Progenitor cell of endocrine pancreas (in vitro differentiated cells): ENCODE measurements around the gene ZDHHC14. TPM values are rescaled to one million over a fixed set of nuclear protein-coding genes. Genes with fewer than 3 reads are reported as not detected.

Source experiments
- DNase-seq: peaks from one replicate; pipeline ENCODE4 v3.0.0; 2021; ENCODE audit warnings: low spot score; ENCODE audit not compliant: unreplicated experiment
- H3K27ac Mint-ChIP-seq: 2 replicates; pipeline ENCODE4 v1.8.0; 2021; ENCODE audit warnings: mild to moderate bottlenecking, moderate library complexity, mixed read lengths
- H3K27me3 Mint-ChIP-seq: 2 replicates; pipeline ENCODE4 v1.8.0; 2021; ENCODE audit warnings: mixed read lengths
- H3K36me3 Mint-ChIP-seq: 2 replicates; pipeline ENCODE4 v1.8.0; 2022; ENCODE audit warnings: mixed read lengths; ENCODE audit not compliant: insufficient read depth
- H3K4me1 Mint-ChIP-seq: 2 replicates; pipeline ENCODE4 v1.8.0; 2021; ENCODE audit warnings: low read depth, mixed read lengths
- H3K4me3 Mint-ChIP-seq: 2 replicates; pipeline ENCODE4 v1.8.0; 2021; ENCODE audit warnings: low read depth, mild to moderate bottlenecking, moderate library complexity, mixed read lengths
- H3K9me3 Mint-ChIP-seq: 2 replicates; pipeline ENCODE4 v1.8.0; 2021; ENCODE audit warnings: low read depth, mixed read lengths
- total RNA-seq: library from RNA; stranded (reverse); gene quantifications from 2 replicates; pipeline ENCODE4 v1.2.1, GENCODE V29; 2021
- TF ChIP-seq, protein P1 (sequence below): fragments of 200-600 bp; sonication (generic); IDR thresholded peaks from one replicate; pipeline ENCODE4 v1.5.0; 2021; ENCODE audit warnings: antibody characterized with exemption, mild to moderate bottlenecking; ENCODE audit not compliant: unreplicated experiment

The ZDHHC14 gene
- total RNA-seq, 1 donor from 2014 or later, result 9.0 TPM

DNA sequence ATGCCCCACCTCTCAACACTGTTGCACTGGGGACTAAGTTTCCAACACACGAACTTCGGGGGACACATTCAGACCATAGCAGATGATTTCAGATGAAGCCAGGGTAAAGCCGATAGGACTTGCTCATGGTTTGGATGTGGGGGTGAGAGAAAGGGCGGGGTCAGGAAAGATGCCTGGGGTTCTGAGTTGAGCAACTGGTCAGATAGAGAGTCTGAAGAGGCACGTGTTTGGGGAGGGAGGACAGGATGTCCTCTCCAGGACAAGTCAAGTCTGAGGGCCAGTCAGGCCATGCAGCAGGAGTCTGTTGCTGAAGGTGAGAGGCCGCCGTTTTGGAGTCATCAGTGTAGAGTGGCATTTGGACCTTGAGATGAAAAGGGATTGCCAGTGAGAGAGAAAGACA lies 244.1 kb downstream of the ZDHHC14 start:
- DNase-seq, result no peak
- Mint-ChIP-seq H3K27me3 (peaks cover 12% of the 10 kb centered on the region), H3K4me3 (no peak overlapping the region), H3K36me3 (no peaks in the 10 kb centered on the region), H3K9me3 (no peaks in the 10 kb centered on the region), H3K27ac (no peak overlapping the region), H3K4me1 (peaks cover 3% of the 10 kb centered on the region)
- TF ChIP-seq, protein P1, sequence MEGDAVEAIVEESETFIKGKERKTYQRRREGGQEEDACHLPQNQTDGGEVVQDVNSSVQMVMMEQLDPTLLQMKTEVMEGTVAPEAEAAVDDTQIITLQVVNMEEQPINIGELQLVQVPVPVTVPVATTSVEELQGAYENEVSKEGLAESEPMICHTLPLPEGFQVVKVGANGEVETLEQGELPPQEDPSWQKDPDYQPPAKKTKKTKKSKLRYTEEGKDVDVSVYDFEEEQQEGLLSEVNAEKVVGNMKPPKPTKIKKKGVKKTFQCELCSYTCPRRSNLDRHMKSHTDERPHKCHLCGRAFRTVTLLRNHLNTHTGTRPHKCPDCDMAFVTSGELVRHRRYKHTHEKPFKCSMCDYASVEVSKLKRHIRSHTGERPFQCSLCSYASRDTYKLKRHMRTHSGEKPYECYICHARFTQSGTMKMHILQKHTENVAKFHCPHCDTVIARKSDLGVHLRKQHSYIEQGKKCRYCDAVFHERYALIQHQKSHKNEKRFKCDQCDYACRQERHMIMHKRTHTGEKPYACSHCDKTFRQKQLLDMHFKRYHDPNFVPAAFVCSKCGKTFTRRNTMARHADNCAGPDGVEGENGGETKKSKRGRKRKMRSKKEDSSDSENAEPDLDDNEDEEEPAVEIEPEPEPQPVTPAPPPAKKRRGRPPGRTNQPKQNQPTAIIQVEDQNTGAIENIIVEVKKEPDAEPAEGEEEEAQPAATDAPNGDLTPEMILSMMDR, result no peak

- H3K4me3 Mint-ChIP-seq, result no peak overlapping the region
- TF ChIP-seq, protein P1, result no peak
- no peaks in the 10 kb centered on the region for H3K9me3 Mint-ChIP-seq
- DNase-seq, result no peak
- peaks cover 12% of the 10 kb centered on the region for H3K27me3 Mint-ChIP-seq
- H3K27ac Mint-ChIP-seq, result no peak overlapping the region
- H3K4me1 Mint-ChIP-seq, result peaks cover 3% of the 10 kb centered on the region
- H3K36me3 Mint-ChIP-seq, result no peaks in the 10 kb centered on the region
These were observed 244.8 kb downstream of the ZDHHC14 start for GRCh38 chr6:157625764-157626163.

GRCh38 chr6:157627195-157627966 lies 246.4 kb downstream of the ZDHHC14 start:
- TF ChIP-seq, protein P1, result no peak
- Mint-ChIP-seq H3K4me3 (no peak overlapping the region), H3K4me1 (peaks cover 3% of the 10 kb centered on the region), H3K36me3 (no peaks in the 10 kb centered on the region), H3K9me3 (no peaks in the 10 kb centered on the region), H3K27ac (no peak overlapping the region), H3K27me3 (peaks cover 12% of the 10 kb centered on the region)
- no peak for DNase-seq

GRCh38 chr6:157628463-157628862 lies 247.5 kb downstream of the ZDHHC14 start:
- DNase-seq, result no peak
- H3K4me3 Mint-ChIP-seq, result no peak overlapping the region
- peaks cover 3% of the 10 kb centered on the region for H3K4me1 Mint-ChIP-seq
- no peaks in the 10 kb centered on the region for H3K9me3 Mint-ChIP-seq
- no peak overlapping the region for H3K27ac Mint-ChIP-seq
- H3K36me3 Mint-ChIP-seq, result no peaks in the 10 kb centered on the region
- peaks cover 12% of the 10 kb centered on the region for H3K27me3 Mint-ChIP-seq
- TF ChIP-seq, protein P1, result no peak

DNA sequence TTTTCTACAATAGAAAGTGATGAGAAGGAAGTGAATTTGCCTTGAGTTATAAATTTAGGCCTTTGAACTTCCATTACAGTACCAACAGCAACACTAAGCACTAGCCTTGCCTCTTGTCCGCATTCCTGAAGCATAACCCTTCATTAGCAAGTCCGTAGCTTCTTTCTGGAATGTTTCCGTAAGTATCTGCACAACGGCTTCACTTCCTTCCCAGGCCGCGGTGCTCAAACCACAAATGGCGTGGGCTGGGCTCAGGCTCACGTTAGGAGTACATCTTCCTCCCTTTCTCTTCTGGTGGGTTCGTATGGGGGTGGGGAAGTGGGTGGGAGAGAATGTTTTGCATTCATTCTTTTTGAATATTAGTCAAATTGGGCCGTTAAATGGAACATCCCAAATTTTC lies 248.2 kb downstream of the ZDHHC14 start:
- Mint-ChIP-seq H3K4me1 (peaks cover 3% of the 10 kb centered on the region), H3K4me3 (no peak overlapping the region), H3K36me3 (no peaks in the 10 kb centered on the region), H3K27me3 (peaks cover 12% of the 10 kb centered on the region), H3K9me3 (no peaks in the 10 kb centered on the region), H3K27ac (no peak overlapping the region)
- TF ChIP-seq, protein P1, result no peak
- DNase-seq, result no peak
